Right kidney (tissue), 1 donor: ENCODE results near the gene EXTL2.
"Not testable (repeated sequence)": the region's sequence is repeated elsewhere in the genome, so short reads cannot be mapped to it uniquely, and the experiment has no call there.

ENCODE experiments used
- DNase-seq: peaks from one replicate; pipeline ENCODE4 v3.0.0-alpha.2; 2016

Gene EXTL2

GRCh38 chr1:100904528-100904927 lies 9.9 kb upstream of the EXTL2 start:
- no peak for DNase-seq

DNA sequence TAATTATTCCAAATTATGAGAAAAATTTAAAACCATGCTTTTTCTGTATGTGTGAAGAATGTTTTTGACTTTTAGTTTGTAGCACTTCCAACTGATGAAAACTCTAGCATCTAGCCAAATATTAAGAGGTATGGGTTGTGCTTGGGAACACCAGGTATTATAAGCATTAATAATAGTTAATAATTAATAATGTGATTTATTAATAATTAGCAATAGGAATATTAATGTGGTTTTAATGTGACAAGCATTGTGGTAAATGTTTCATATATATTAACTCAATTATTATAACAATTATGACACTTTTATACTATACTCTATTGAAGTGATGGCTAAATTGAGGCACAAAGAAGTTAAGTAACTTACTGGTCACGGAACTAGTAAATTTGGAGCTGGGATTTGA lies 9.1 kb upstream of the EXTL2 start:
- no peak for DNase-seq

GRCh38 chr1:100902365-100902764 lies 7.7 kb upstream of the EXTL2 start:
- DNase-seq: no peak

- peak; percentile 63 for DNase-seq
Measured at GRCh38 chr1:100896481-100896982, 1.9 kb upstream of the EXTL2 start.

GRCh38 chr1:100895540-100896480 lies 1.2 kb upstream of the EXTL2 start, which contains the start of gene SLC30A7:
Gene SLC30A7 (plus strand): TSS chr1:100896090. CDS start chr1:100896263, 173 bp downstream.
- DNase-seq: peak; percentile 90

- peak; percentile 2 for DNase-seq
Measured at GRCh38 chr1:100893718-100894117, 924 bp downstream of the EXTL2 start.

- no peak for DNase-seq
Measured at GRCh38 chr1:100892554-100892953, 2.1 kb downstream of the EXTL2 start.

GRCh38 chr1:100891380-100891779 lies 3.3 kb downstream of the EXTL2 start:
- no peak for DNase-seq

DNA sequence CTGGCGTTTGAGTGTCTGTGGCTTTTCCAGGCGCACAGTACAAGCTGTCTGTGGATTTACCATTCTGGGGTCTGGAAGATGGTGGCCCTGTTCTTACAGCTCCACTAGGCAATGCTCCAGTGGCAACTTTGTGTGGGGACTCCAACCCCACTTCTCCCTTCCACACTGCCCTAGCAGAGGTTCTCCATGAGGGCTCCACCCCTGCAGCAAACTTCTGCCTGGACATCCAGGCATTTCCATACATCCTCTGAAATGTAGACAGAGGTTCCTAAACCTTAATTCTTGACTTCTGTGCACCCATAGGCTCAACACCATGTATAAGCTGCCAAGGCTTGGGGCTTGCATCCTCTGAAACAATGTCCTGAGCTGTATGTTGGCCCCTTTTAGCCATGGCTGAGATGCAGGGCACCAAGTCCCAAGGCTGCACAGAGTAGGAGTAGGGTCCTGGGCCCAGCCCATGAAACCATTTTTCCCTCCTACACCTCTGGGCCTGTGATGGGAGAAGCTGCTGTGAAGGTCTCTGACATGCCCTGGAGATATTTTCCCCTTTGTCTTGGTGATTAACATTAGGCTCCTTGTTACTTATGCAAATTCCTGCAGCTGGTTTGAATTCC lies 4.7 kb downstream of the EXTL2 start:
- not testable (repeated sequence) for DNase-seq

DNA sequence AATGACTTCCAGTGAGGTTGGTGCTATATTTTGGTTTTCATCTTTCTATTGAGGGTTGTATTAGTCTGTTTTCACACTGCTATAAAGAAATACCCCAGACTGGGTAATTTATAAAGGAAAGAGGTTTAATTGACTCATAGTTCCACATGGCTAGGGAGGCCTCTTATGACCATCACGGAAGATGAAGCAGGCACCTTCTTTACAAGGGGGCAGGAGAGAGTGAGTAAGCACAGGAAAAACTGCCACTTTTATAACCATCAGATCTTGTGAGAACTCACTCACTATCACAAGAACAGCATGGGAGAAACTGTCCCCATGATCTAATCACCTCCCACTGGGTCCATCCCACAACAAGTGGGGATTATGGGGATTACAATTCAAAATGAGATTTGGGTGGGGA lies 5.6 kb downstream of the EXTL2 start:
- DNase-seq: not testable (repeated sequence)

DNA sequence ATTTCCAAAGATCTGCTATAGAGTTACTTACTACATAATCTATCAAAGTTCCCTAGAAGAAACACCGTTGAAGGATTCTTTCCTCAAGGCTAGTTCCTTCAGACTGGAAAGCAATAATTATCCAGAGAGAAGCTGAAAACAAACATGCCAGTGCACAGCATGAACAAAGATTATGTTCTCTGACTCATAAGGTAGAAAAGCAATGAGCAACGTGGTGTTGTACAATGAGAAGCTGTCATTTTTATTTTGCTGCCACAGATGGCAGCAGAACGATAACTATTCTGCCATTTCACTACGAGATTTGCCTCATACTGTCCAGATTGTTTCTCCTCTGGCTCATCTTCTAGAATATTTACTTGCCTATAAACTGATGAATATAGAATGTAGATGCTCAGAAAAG lies 10.7 kb downstream of the EXTL2 start:
- DNase-seq: no peak

GRCh38 chr1:100882698-100883097 lies 11.9 kb downstream of the EXTL2 start:
- no peak for DNase-seq

DNA sequence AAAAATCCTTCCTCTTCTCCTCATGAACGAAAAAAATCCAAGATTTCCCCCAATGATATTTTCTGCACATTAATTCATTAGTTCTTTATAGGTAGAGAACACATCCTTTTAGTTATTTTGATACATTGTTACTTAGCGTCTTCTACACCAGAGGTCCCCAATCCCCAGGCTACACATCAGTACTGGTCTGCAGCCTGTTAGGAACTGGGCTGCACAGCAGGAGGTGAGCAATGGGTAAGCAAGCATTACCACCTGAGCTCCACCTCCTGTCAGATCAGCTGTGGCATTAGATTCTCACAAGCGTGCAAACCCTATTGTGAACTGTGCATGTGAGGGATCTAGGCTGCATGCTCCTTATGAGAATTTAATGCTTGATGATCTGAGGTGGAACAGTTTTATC lies 13.0 kb downstream of the EXTL2 start:
- DNase-seq: no peak

- no peak for DNase-seq
Measured at GRCh38 chr1:100879422-100879821, 15.2 kb downstream of the EXTL2 start.

GRCh38 chr1:100876291-100876690 lies 18.4 kb downstream of the EXTL2 start:
- DNase-seq: no peak

GRCh38 chr1:100875228-100875627 lies 19.4 kb downstream of the EXTL2 start:
- no peak for DNase-seq

DNA sequence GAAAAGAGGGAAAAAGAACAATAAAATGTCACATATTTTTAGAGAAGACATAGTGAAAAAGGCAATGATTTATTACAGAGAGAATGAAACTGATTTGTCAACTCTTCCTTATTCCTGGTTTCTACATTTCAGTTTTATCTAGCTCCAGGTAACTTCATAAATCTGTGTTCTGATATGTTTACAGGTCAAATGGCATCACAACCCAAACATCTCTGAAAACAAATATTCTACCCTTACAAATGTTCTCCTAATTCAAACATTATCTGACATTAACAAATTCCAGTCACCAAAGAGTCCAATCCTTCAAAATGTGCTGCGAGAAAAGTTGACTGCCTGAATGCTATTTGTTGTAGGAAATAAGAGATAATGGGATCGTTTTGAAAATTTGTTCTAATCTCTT lies 20.2 kb downstream of the EXTL2 start:
- no peak for DNase-seq

- no peak for DNase-seq
Measured at GRCh38 chr1:100869996-100870395, 24.6 kb downstream of the EXTL2 start.

DNA sequence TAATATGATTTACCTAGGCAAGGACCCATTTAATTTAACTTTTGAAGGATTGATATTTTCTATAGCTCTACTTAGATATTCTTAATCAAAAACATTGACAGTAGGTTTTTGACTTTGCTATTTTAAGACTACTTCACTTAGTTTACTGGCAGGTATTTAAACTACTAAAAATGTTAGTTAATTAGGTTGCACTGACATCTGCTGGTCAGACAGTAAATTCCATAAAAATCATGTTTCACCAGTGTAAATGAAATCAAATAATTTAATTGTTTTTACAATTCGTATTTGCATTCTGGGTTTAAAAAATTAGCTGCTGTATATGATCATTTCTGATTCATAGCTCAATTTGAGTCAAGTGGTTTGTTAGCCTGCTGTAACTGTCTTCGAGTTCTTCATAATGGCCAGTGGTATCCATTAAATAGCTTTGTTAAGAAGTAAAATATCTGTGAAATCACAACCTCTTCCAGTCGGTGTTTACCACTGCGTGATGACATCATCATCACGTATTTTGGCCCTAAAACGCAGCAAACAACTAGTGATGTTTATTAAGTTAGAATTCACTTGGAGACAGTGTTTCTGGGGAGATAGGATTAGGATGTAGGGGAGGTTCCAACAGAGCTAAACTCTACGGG lies 26.2 kb downstream of the EXTL2 start:
- peak; percentile 17 for DNase-seq

DNA sequence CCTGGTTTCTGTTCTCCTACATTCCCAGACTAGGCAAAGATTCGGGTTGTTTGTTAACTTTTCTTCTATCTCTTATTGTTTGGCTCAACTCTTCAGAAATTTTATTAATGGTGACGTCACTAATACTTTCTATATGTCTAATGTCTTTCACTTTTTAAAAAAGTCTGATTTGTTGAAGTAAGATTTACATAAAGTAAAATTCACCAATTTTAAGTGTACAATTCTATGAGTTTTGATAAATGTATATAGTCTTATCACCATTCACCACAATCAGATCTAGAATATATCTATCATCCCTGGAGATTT lies 27.8 kb downstream of the EXTL2 start:
- no peak for DNase-seq

DNA sequence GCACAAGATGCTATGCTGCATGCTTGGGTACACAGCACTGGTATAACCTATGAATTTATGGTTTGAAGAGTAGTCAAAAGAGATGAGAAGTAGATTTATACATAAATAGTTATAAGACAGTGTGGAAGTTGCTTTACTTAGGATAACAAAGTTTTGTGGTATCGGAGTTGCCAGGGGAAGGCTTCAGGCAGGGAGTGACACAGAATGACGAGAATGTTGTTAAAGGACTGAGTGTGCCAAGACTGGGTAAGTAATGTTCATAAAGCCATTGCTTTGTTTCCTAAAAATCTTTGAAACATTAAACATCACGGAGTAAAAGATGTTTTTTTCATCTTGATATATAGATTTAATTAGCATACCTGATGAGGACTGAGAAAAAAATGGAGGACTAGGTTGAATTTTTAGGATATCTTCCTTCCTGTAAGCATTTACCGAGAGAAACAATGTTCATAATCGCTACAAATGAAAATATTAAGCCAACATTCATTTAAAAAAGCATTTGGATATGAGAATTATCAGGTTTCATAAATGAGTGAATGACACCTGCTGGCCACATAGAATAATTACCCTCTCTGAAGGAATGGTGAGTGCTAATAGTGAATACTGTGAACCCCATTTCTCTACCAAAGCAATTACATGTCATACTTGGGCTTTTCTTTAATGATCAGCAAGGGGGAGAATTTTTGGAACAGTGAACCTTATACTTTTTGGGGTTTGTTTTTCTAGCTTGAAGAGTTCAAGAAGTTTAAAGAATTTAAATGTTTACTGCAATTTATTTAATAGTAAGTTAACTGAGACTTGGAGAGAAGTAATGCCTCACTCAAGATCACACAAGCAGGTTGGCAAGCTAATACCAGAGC lies 28.4 kb downstream of the EXTL2 start:
- no peak for DNase-seq

DNA sequence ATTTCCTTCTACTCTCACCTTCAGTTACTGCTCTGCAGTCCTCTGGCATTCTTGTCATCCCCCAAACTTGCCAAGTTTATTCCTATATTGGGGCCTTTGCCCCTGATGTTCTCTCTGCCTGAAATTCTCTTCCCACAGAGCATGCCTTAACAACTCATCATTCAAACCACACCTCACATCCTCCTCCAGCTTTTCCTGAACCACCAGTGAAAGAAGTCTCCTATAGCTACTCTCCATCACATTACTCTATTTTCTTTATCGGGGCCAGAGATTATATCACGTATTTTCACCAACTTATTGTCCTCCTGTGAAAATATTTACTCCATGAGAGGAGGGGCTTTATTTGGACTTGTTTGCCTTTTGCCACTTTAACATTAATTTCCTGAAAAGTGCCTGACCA lies 32.1 kb downstream of the EXTL2 start:
- no peak for DNase-seq
